NCI-H2081 (cell line): ENCODE results near the gene METTL22.
"Not testable (repeated sequence)": the region's sequence is repeated elsewhere in the genome, so short reads cannot be mapped to it uniquely, and the experiment has no call there.

Experiments used
- DNase-seq, 2 experiments: peaks; one replicate each; lab custom pipeline; 2025; lab: John Stamatoyannopoulos, UW

METTL22 gene

DNA sequence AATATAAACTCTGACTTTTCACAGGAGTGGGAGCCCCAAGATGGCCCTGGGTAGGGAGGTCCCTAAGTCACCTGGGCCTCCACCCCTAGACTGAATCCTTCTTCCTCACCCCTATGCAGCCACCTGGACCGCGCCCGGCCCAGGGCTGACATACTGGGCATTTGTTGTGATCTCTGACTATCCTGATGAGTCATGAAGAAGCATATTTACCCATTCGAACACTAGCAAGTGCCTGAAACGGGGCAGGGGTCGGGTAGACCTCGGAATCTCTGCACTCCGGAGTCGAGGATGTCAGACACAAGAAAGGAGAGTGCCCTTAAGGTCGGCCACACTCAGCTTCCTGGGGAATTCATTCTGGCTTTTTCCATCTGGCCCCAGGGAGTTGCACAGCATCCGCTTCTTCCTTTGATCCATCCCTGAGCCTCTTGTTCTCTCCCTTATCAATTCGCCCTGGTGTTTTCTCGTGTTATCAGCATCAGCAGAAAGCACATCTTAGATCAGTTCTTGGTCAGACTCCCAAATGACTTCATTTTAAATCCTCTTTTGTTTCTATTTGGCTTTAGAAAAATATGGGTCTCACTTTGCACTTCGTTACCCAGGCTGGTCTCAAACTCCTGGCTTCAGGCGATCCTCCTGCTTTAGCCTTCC lies 10.4 kb downstream of the METTL22 start:
- DNase-seq = no peak

DNA sequence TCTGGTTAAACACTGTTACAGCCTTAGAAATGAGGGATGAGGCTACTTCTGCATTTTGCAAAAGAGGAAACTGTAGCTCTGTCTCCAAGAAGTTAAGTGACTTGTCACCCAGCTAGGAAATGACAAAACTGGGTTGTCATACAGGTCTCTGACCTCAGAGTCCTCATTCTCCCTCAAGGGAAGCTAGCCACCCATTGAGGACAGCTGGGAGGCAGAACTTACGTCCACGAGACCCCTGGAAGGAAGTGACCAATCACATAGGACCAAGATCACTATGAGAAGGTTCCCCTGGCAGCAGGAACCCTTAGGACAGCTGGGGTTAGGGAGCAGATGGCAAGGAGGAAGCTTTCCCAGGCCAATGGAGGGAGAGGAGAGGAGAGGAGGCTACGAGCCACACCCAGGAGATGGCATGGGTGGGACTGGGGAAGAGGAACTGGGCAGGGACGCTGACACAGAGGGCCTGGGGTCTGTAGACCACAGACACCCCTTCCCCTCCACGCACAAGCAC lies 11.2 kb downstream of the METTL22 start:
- DNase-seq = no peak

DNA sequence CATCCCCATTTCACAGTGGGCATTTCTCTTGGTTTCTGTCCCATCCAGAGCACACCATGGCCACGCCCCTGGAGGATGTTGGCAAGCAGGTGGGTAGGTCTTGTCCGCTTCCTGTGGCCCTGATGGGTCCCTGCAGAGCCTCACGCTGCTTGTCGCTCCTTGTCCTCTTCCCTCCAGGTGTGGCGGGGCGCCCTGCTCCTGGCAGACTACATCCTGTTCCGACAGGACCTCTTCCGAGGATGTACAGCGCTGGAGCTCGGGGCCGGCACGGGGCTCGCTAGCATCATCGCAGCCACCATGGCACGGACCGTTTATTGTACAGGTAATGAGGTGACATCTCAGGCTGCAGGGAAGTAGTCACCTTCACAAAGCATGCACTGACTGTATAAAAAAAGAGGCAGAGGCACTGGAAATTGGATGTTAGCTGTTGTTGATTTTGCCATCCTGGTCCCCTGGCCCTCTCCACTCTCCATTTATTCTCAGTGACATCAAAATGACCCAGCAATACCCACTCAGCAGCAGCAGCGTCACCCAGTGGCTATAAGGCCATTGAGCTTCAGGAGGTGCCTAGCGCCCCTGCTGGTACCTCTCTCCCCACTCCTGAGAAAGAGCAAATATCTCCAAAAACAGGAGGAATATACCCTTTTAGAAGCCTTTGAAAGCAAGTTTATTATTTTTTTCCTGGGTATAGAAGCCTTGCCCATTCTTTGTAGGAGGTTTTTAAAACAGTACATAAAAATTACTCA lies 13.7 kb downstream of the METTL22 start:
- DNase-seq = no peak

DNA sequence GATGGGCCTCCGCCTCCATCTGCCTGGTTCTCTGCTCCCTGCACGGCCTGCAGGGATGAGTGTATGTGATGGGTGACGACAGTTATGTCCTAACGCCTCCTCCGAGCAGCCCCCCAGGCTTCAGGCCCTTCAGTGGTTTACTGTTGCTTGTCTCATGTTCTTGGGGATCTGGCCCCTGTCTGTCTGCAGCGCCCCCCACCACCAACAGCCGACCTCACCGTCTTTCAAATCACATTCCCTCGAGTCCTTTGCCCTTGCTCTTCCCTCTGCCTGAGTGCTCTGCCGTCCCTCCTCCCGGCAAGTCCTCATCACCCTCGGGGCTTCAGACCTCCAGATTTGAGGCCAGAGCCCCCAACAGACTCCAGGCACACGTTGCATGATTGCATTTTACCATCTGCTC lies 18.2 kb downstream of the METTL22 start:
- no peak for DNase-seq

DNA sequence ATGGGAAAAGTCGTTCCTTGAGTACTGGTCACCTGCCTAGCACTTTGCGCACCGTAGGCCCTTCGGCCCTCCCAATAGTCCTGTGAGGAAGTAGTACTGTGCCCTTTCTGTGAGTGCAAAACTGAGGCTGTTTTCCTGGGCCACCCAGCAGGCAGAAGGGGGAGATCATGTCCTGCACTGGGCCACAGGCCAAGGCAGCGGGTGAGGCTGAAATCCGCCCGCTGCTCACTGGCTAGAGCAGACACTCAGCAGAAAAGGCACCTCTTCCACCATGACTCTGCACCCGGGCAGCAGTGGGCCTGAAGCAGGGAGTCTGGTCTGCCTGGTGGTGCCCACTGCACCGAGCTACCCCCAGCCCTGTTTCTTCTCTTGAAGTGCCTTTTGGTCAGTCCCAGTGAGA lies 20.2 kb downstream of the METTL22 start:
- DNase-seq = no peak

DNA sequence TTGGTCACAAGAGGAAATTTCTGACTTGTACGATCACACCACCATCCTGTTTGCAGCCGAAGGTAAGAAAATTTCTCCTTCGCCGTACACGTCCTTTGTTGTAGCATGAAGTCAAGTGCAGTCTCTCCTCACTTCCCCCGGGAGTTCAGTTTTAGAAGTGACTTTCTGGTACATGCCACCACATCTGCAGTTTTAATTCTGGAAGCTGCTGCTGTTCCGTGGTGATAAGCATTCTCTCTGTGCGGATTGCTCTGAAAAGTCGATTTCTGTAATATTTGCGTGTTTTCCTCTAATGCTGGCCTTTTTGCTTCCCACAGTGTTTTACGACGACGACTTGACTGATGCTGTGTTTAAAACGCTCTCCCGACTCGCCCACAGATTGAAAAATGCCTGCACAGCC lies 20.6 kb downstream of the METTL22 start:
- no peak for DNase-seq

- DNase-seq = no peak
These were observed 23.0 kb downstream of the METTL22 start for GRCh38 chr16:8644211-8645140.

GRCh38 chr16:8645141-8645521 lies 23.6 kb downstream of the METTL22 start:
- DNase-seq = no peak

DNA sequence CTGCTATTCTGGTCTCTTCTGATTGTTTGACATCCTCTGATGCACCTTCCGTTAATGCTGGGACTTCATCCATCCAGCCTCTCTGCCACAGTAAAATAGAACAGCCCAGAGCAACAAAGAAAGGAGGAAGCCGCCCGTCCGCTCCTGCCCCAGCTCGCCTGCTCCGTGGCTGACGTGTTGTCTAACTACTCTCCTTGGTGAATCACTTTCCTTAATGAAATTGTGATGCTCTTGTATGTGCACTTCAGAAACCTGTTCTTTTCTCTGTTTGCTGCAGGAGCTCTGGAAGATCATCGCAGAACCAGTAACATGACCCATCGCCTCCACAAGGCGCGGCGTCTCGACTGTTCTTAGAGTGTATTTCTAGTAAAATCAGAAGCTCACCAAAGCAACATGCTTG lies 24.3 kb downstream of the METTL22 start:
- DNase-seq = no peak

DNA sequence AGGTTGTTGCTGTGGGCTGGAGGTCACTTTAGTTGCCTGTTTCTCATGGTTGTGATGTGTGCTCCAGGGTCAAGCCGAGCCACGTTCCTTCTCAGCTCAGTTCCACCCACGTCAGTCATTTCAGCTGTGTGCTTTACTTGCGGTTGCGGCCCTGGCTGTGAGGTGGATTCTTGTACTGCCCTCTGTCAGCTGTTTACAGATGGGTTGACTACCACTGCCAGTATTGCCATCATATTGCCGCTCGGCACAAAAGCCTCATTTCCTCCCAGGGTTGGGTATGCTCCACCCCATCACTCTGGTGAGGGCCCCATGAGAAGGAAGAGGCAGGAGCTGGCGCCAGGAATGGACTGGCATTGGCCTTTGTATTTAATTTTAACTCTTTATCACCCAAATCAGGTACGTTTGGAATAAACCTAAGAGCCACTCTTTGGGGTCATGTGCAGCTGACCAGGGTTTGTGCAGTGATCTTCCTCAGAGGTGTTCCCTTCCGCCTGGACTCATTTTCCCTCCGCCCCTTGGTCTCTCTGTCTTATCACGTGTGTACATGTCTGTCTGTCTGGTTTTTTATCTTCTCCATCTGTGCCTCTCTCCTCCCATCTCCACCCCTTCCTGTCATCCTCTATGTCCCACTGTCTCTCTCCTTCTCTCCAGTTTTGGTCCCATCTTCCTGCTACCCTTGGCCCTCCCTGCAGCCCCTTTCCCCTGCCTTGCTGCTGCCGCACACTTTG lies 25.0 kb downstream of the METTL22 start:
- no peak for DNase-seq

- DNase-seq = no peak
These were observed 26.3 kb downstream of the METTL22 start for GRCh38 chr16:8647721-8648318.

GRCh38 chr16:8648877-8649276 lies 27.4 kb downstream of the METTL22 start:
- DNase-seq = no peak

GRCh38 chr16:8649829-8650554 lies 28.5 kb downstream of the METTL22 start:
- no peak for DNase-seq

- DNase-seq = not testable (repeated sequence)
These were observed 30.5 kb downstream of the METTL22 start for GRCh38 chr16:8651958-8652357.

DNA sequence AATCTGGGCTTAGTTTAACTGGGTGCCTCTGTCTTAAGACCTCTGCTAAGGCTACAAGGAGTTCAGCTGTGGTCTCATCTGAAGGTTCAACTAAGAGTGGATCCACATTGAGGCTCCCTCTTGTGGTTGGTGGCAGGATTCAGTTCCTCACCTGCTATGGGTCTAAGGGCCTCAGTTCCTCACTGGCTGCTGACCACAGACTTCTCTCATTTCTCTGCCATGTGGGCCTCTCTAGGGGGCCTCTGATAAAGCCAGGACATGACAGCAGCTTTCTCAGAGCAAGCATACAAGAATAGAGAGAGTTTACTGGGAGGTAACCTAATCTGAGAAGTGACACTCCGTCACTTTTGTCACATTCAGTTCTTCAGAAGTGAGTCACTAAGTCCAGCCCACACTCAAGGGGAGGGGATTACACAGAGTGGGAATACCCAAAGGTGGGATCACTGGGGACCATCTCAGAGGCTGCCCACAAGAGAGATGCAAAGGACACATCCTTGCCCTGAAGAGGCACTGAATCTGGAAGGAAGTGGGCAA lies 33.8 kb downstream of the METTL22 start:
- peak in 1 of 2 experiments; percentile 18 for DNase-seq

DNA sequence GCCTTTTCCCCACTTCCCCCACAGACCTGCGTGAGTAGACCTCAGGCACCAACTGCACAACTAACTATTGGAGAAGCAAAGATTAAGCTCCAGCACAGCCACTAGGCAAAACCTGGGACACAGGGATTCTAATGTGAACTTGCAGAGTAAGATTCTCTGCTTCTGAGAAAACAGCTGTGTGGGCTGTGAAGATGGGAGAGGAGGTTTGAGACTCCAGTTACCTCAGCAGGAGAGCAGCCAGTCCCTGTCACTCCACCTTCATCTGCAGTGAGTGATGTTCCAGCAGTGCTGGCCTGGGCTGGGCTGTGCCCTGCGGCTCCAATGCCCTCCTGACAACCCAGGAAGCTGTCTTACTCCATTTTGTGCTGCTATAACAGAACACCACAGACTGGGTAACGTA lies 34.9 kb downstream of the METTL22 start:
- no peak for DNase-seq

DNA sequence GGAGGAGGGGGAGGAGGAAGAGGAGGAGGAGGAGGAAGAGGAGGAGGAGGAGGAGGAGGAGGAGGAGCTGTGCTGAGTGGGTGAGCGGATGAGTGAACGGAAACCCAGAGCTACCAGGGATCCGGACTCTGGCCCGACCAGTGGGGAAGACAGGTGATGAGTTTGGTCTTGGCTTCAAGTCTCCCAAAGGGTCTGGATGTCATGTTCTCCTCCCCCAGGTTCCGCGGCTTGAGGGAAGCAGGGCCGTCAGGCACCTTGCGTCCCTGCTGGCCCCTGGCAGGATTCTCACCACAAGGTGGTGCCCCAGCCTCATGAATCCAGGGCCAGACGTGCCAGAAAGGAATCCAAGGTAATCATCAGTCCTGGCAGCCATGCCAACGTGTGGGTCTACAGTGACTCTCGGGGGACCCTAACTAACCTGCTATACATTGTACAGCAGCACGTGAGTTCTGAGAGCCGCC lies 39.4 kb downstream of the METTL22 start:
- DNase-seq = peak; percentile 60 to 68

DNA sequence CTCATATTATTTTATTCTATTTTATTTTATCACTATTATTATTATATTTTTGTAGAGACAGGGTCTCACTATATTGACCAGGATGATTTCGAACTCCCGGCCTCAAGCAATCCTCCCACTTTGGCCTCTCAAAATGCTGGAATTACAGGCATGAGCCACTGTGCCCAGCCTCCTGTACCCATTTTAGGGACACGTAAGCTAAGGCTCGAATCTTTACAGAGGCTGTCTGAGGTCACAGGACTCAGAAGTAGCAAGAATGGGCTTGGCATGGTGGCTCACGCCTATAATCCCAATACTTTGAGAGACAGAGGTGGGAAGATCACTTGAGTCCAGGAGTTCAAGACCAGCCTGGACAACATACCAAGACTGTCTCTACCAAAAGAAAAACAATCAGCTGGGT lies 40.2 kb downstream of the METTL22 start:
- no peak for DNase-seq

- DNase-seq = no peak
These were observed 41.9 kb downstream of the METTL22 start for GRCh38 chr16:8663192-8664089.
